Frontal cortex (tissue), 4 donors: Measurements from ENCODE around the gene NLRP12. TPM values are rescaled to one million over a fixed set of nuclear protein-coding genes. Genes with fewer than 3 reads are reported as not detected.
"Not testable (repeated sequence)": the region's sequence is repeated elsewhere in the genome, so short reads cannot be mapped to it uniquely, and the experiment has no call there.

Experiments
- DNase-seq, 2 donors: peaks; one replicate each; pipeline ENCODE4 v3.0.0; 2012; ENCODE audit warnings: low spot score in 2 of 2
- FAIRE-seq: peaks from 2 replicates; lab custom pipeline; 2012; peaks lifted over from hg19 to GRCh38; lab: Jason Lieb, UNC
- small RNA-seq: library from RNA; depleted of rRNA; stranded (forward); fragments of <200 nt; gene quantifications from one replicate; pipeline ENCODE3, GENCODE V24; 2014
- total RNA-seq: library from RNA; depleted of rRNA; stranded (reverse); fragments of >200 nt; gene quantifications from one replicate; pipeline ENCODE4 v1.2.3, GENCODE V29; 2014
- donor health status: control.
- donor health status: control.
- donor health status: control.

Gene NLRP12
- total RNA-seq, 1 donor from 2014 or later, result under 0.01 TPM

DNA sequence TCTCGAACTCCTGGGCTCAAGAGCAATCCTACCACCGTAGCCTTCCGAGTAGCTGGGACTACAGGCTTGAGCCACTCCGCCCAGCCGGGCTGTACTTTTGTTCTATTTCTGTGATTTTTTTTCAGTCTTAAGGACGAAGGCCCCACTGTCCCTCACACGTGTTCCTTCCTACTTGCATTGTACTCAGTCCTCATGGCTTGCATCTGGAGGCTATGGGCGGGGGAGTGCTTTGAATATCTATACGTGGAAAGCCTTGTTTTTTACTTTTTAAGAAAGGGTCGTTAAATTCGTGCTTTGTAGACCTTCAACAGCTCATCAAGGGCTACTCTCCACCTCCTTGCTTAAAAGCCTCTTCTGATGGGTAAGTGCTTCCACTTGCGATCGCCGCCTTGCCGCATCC, 36.8 kb downstream of the NLRP12 start:
- no peak for DNase-seq
- FAIRE-seq, result no peak

- DNase-seq, result no peak
- no peak for FAIRE-seq
These were observed 37.4 kb downstream of the NLRP12 start for GRCh38 chr19:53786744-53787143.

- DNase-seq (no peak), FAIRE-seq (no peak)
These were observed 38.8 kb downstream of the NLRP12 start for GRCh38 chr19:53785196-53785889.

GRCh38 chr19:53782698-53783097, 41.4 kb downstream of the NLRP12 start:
- DNase-seq, result no peak
- FAIRE-seq, result no peak

GRCh38 chr19:53781332-53781731, 42.8 kb downstream of the NLRP12 start:
- not testable (repeated sequence) for DNase-seq, FAIRE-seq

DNA sequence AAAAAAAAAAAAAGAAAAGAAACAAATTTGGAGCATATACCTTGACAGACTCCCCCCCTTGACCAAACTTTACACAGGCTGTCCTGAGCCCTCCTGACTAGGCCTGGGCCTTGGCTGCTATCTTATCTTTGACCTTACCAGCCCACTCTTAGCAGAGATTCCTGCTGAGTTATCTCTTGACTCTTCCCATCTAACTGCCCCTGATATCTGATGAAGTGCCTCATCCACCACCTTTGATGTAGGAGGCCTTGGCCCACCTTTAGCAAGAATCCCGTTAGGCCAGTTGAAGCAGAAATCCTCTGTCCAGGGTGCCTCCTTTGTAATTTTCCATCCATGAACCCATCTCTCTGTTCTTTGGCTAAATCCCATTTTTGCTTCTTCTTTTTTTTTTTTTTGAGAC, 43.6 kb downstream of the NLRP12 start:
- FAIRE-seq, result no peak

GRCh38 chr19:53775524-53775923, 48.6 kb downstream of the NLRP12 start:
- DNase-seq (no peak), FAIRE-seq (no peak)

More for the DNA sequence above, 43.6 kb downstream of the NLRP12 start:
- DNase-seq, result no peak

- not testable (repeated sequence) for DNase-seq, FAIRE-seq
These were observed 49.6 kb downstream of the NLRP12 start for GRCh38 chr19:53774491-53774890.

- DNase-seq, result no peak
- no peak for FAIRE-seq
These were observed 50.1 kb downstream of the NLRP12 start for GRCh38 chr19:53773999-53774398.

DNA sequence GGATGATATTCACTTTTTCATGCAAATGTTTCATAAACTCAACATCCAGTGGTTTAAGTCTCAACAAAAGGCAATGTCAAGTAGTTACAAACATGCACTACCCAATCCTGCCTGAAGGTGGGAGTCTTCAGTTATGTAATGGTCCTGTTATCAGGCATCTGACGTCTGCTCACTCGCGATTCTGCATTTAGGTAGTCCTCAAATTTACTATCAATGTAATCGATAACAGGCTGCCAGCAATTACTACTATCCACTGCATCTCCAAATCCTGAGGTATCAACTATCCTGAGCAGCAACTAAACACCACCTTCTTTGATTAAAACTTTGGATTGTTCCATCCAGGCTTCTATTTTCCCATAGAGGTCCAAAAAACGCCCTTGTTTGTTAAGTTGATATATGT, 51.2 kb downstream of the NLRP12 start:
- peak; percentile 40 to 53 for DNase-seq
- peak; percentile 30 for FAIRE-seq

- DNase-seq, result no peak
These were observed 53.0 kb downstream of the NLRP12 start for GRCh38 chr19:53771144-53771543.

DNA sequence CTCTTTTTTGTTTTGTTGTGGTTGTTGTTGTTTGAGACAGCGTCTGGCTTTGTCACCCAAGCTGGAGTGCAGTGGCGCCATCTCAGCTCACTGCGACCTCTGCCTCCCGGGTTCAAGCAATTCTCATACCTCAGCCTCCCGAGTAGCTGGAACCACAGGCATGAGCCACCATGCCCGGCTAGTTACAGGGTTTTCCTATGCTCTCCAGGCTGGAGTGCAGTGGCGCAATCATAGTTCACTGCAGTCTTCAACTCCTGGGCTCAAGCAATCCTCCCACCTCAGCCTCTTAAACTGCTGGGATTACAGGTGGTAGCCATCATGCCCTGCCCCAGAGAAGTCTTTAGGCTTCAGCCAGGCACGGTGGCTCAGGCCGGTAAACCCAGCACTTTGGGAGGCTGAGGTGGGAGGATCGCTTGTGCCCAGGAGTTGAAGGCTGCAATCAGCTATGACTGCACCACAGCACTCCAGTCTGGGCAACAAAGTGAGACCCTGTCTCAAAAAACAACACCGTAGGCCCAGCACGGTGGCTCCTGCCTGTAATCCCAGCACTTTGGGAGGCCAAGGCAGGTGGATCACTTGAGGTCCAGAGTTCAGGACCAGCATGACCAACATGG, 54.3 kb downstream of the NLRP12 start:
- not testable (repeated sequence) for FAIRE-seq

More at GRCh38 chr19:53771144-53771543, 53.0 kb downstream of the NLRP12 start:
- no peak for FAIRE-seq

DNA sequence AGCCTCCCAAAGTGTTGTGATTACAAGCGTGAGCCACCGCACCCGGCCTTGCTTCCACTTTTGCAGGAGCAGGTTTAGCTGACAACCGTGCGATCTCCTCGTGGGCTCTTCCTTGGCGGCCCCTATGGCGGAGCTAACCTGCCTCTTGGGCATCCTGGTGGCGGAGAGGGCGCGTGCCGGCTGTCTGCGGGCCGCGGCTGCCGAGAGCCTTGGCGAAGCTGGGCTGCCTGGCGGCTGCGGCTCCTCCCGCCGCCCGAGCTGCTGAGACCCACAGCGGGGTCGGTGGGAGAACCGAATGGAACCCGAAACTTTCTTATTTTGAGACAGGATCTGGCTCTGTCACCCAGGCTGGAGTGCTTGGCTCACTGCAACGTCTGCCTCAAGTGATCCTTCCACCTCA, 55.7 kb downstream of the NLRP12 start:
- DNase-seq (no peak), FAIRE-seq (no peak)

More for the DNA sequence above, 54.3 kb downstream of the NLRP12 start:
- not testable (repeated sequence) for DNase-seq

DNA sequence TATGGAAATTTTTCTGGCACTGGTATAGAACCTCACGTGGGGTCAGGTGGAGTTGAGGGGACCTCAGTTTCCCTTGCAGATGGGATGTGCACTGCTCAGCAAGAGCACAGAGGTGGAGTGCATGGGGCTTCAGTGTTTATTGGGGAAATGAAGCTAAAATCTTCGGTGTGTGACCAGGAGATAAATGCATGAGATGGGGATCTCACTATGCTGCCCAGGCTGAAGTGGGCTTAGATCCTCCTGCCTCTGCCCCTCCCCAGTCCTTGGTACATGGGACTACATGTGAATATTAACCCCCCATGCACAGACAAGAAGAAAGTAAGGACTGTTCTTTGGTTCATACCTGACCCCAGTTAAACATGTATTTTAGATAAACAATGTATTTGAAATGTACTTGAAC, 65.1 kb downstream of the NLRP12 start:
- FAIRE-seq, result not testable (repeated sequence)

More for the DNA sequence above, 65.1 kb downstream of the NLRP12 start:
- not testable (repeated sequence) for DNase-seq

Small RNAs within 50 kb of the gene (small RNA-seq; reads per million reads assigned to genes)
- gene AC008753.1 (not detected), gene MIR1283-2 (not detected), gene MIR371A (not detected), gene MIR372 (not detected), gene MIR373 (not detected), gene MIR516A1 (not detected), gene MIR516A2 (not detected), gene MIR519A1 (not detected), gene MIR521-1 (not detected), gene MIR527 (not detected), gene RNU6-1041P (not detected), gene RNU6-165P (not detected), gene RNU6-751P (not detected), gene RNU6-982P (not detected)

Other genes with a start within 250 kb of the NLRP12 start
- gene DPRX, start 192.3 kb downstream of the NLRP12 start, total RNA-seq, result not detected
- gene MYADM, start 43.6 kb upstream of the NLRP12 start, total RNA-seq, result 2.4 TPM
- gene PRKCG, start 57.9 kb upstream of the NLRP12 start, total RNA-seq, result 1.2 TPM
- gene CACNG7, start 85.0 kb upstream of the NLRP12 start, total RNA-seq, result 4.9 TPM
- gene CACNG8, start 138.6 kb upstream of the NLRP12 start, total RNA-seq, result 4.1 TPM
- under 0.01 TPM for gene CACNG6, start 167.3 kb upstream of the NLRP12 start, total RNA-seq
- gene VSTM1, start 239.6 kb upstream of the NLRP12 start, total RNA-seq, result not detected